Mesenchymal stem cell (in vitro differentiated cells and primary cell): Measurements from ENCODE around the gene FARP2.
"Not testable (repeated sequence)": the region's sequence is repeated elsewhere in the genome, so short reads cannot be mapped to it uniquely, and the experiment has no call there.

Experiments used
- DNase-seq: peaks from one replicate; pipeline ENCODE4 v3.0.0-alpha.2; 2013
- H2AFZ ChIP-seq: one replicate; pipeline ENCODE4 v1.6.1; 2013; ENCODE audit warnings: low read depth, mild to moderate bottlenecking, control low read depth, inconsistent platforms, low read length, moderate library complexity
- H2AK5ac ChIP-seq: 2 replicates; pipeline ENCODE4 v1.6.1; 2013; ENCODE audit warnings: low read length, moderate library complexity, mild to moderate bottlenecking, inconsistent platforms; ENCODE audit not compliant: severe bottlenecking
- H2BK120ac ChIP-seq: one replicate; pipeline ENCODE4 v1.6.1; 2013; ENCODE audit warnings: low read depth, mild to moderate bottlenecking, inconsistent platforms, low read length, moderate library complexity
- H2BK12ac ChIP-seq, 2 experiments: one replicate each; pipeline ENCODE4 v1.6.1; 2013; ENCODE audit warnings: inconsistent platforms in 2 of 2, low read length in 2 of 2, mild to moderate bottlenecking in 2 of 2, moderate library complexity in 2 of 2, control low read depth in 1 of 2
- H2BK15ac ChIP-seq: one replicate; pipeline ENCODE4 v1.6.1; 2013; ENCODE audit warnings: mild to moderate bottlenecking, low read depth, inconsistent platforms; ENCODE audit not compliant: poor library complexity, severe bottlenecking
- H2BK5ac ChIP-seq: 2 replicates; pipeline ENCODE4 v1.6.1; 2013; ENCODE audit warnings: low read depth, mild to moderate bottlenecking, low read length, control low read depth, inconsistent platforms; ENCODE audit not compliant: poor library complexity, severe bottlenecking
- H3K14ac ChIP-seq, 2 experiments: one replicate each; pipeline ENCODE4 v1.6.1; 2013; ENCODE audit warnings: inconsistent platforms in 2 of 2, low read length in 2 of 2, control low read depth in 1 of 2, mild to moderate bottlenecking in 1 of 2, moderate library complexity in 1 of 2
- H3K18ac ChIP-seq, 2 experiments: one replicate each; pipeline ENCODE4 v1.6.1; 2013; ENCODE audit warnings: inconsistent platforms in 2 of 2, low read length in 2 of 2, control low read depth in 1 of 2, low read depth in 1 of 2, mild to moderate bottlenecking in 1 of 2
- H3K23ac ChIP-seq, 2 experiments: one replicate each; pipeline ENCODE4 v1.6.1; 2013; ENCODE audit warnings: inconsistent platforms in 2 of 2, low read length in 2 of 2, mild to moderate bottlenecking in 2 of 2, moderate library complexity in 2 of 2, control low read depth in 1 of 2
- H3K27ac ChIP-seq: 2 replicates; pipeline ENCODE4 v1.5.1; 2013; ENCODE audit warnings: mild to moderate bottlenecking, moderate library complexity, low read length, control low read depth, inconsistent platforms; ENCODE audit not compliant: poor library complexity, severe bottlenecking
- H3K27me3 ChIP-seq, 2 experiments: 2 replicates each; pipeline versions ENCODE4 v1.6.1 to v1.7.0; 2013; ENCODE audit warnings: low read length in 2 of 2, mild to moderate bottlenecking in 2 of 2, moderate library complexity in 2 of 2, control low read depth in 1 of 2, inconsistent platforms in 1 of 2; ENCODE audit not compliant: control insufficient read depth in 1 of 2, insufficient read depth in 1 of 2
- H3K36me3 ChIP-seq, 2 experiments: 2 replicates each; pipeline versions ENCODE4 v1.6.1 to v1.7.0; 2013; ENCODE audit warnings: low read length in 2 of 2, control low read depth in 1 of 2, inconsistent platforms in 1 of 2, low read depth in 1 of 2, mild to moderate bottlenecking in 1 of 2; ENCODE audit not compliant: insufficient read depth in 2 of 2, control insufficient read depth in 1 of 2
- H3K4ac ChIP-seq, 2 experiments: one replicate each; pipeline ENCODE4 v1.6.1; 2013; ENCODE audit warnings: inconsistent platforms in 2 of 2, low read length in 2 of 2, mild to moderate bottlenecking in 2 of 2, moderate library complexity in 2 of 2, control low read depth in 1 of 2, low read depth in 1 of 2
- H3K4me1 ChIP-seq: 2 replicates; pipeline ENCODE4 v1.6.1; 2013; ENCODE audit warnings: low read depth, low read length, control low read depth; ENCODE audit not compliant: control insufficient read depth, insufficient read depth
- H3K4me2 ChIP-seq: 2 replicates; pipeline ENCODE4 v1.6.1; 2013; ENCODE audit warnings: low read length, mild to moderate bottlenecking, inconsistent platforms; ENCODE audit not compliant: poor library complexity, severe bottlenecking
- H3K4me3 ChIP-seq, 2 experiments: 2 replicates each; pipeline versions ENCODE4 v1.5.1 to v1.7.0; 2013; ENCODE audit warnings: low read length in 2 of 2, mild to moderate bottlenecking in 2 of 2, control low read depth in 1 of 2, low read depth in 1 of 2; ENCODE audit not compliant: insufficient read depth in 1 of 2
- H3K79me1 ChIP-seq: replicated peaks from 2 replicates; pipeline ENCODE4 v1.6.1; 2013; ENCODE audit warnings: mild to moderate bottlenecking, control low read depth, low read length, inconsistent platforms; ENCODE audit not compliant: poor library complexity, severe bottlenecking
- H3K9ac ChIP-seq: 2 replicates; pipeline ENCODE4 v1.7.0; 2013; ENCODE audit warnings: mild to moderate bottlenecking, low read length, moderate library complexity
- H3K9me3 ChIP-seq: 2 replicates; pipeline ENCODE4 v1.7.0; 2013; ENCODE audit warnings: mild to moderate bottlenecking, low read length; ENCODE audit not compliant: control insufficient read depth
- H4K8ac ChIP-seq: one replicate; pipeline ENCODE4 v1.6.1; 2013; ENCODE audit warnings: inconsistent platforms, mild to moderate bottlenecking, low read length, moderate library complexity
- H4K91ac ChIP-seq: one replicate; pipeline ENCODE4 v1.6.1; 2013; ENCODE audit warnings: mild to moderate bottlenecking, low read length, inconsistent platforms
- WGBS: methylation state at CpG from one replicate; pipeline ENCODE4 v1.1.7; 2013; ENCODE audit warnings: mixed read lengths; 5-methylcytosine and 5-hydroxymethylcytosine counted together

The FARP2 gene

GRCh38 chr2:241445426-241445825 lies 89.3 kb downstream of the FARP2 start:
- no peak overlapping the region for H4K8ac ChIP-seq
- H2AK5ac ChIP-seq, result no peak overlapping the region
- H3K4ac ChIP-seq, result no peak overlapping the region
- peaks cover 50 to 79% of the 10 kb centered on the region in 2 experiments for H3K36me3 ChIP-seq
- no peak overlapping the region for H2BK5ac ChIP-seq
- H3K79me1 ChIP-seq, result peaks cover 13% of the 10 kb centered on the region
- H3K9ac ChIP-seq, result no peak overlapping the region
- H3K4me1 ChIP-seq, result peaks cover 8% of the 10 kb centered on the region
- no peak for DNase-seq
- H3K14ac ChIP-seq, result no peak overlapping the region
- no peak overlapping the region for H4K91ac ChIP-seq
- H3K4me2 ChIP-seq, result no peak overlapping the region
- H3K9me3 ChIP-seq, result no peaks in the 10 kb centered on the region
- H2BK15ac ChIP-seq, result no peak overlapping the region
- no peak overlapping the region for H3K4me3 ChIP-seq
- no peak overlapping the region for H3K23ac ChIP-seq
- 86% methylated on average over 2 of the region's 2 CpGs for WGBS
- no peak overlapping the region for H2BK12ac ChIP-seq
- no peaks in the 10 kb centered on the region for H3K27me3 ChIP-seq
- no peak overlapping the region for H2AFZ ChIP-seq
- no peak overlapping the region for H3K18ac ChIP-seq
- H3K27ac ChIP-seq, result no peak overlapping the region
- no peak overlapping the region for H2BK120ac ChIP-seq

GRCh38 chr2:241450092-241450491 lies 94.0 kb downstream of the FARP2 start:
- WGBS, result 90% methylated on average over 7 of the region's 7 CpGs
- not testable (repeated sequence) for H3K18ac ChIP-seq, H3K14ac ChIP-seq, H4K91ac ChIP-seq, H3K9ac ChIP-seq, H2AFZ ChIP-seq, H2AK5ac ChIP-seq, H2BK120ac ChIP-seq, H3K4me2 ChIP-seq, H2BK12ac ChIP-seq, H3K23ac ChIP-seq, H4K8ac ChIP-seq, H2BK15ac ChIP-seq, H3K4me3 ChIP-seq, DNase-seq, H2BK5ac ChIP-seq, H3K4ac ChIP-seq, H3K9me3 ChIP-seq, H3K27ac ChIP-seq, H3K27me3 ChIP-seq, H3K4me1 ChIP-seq
- Histone ChIP-seq H3K79me1 (peaks cover 10% of the 10 kb centered on the region), H3K36me3 (peaks cover 32 to 37% of the 10 kb centered on the region in 2 experiments)

GRCh38 chr2:241451840-241452506 lies 95.9 kb downstream of the FARP2 start:
- H3K4me1 ChIP-seq, result no peaks in the 10 kb centered on the region
- no peak overlapping the region for H3K14ac ChIP-seq
- H4K8ac ChIP-seq, result no peak overlapping the region
- no peak overlapping the region for H3K4me2 ChIP-seq
- no peak overlapping the region for H3K18ac ChIP-seq
- no peak overlapping the region for H2BK12ac ChIP-seq
- peaks cover 21 to 28% of the 10 kb centered on the region in 2 experiments for H3K36me3 ChIP-seq
- no peak overlapping the region for H3K9ac ChIP-seq
- WGBS, result 98% methylated on average over 9 of the region's 10 CpGs
- H3K4me3 ChIP-seq, result no peak overlapping the region
- no peaks in the 10 kb centered on the region for H3K27me3 ChIP-seq
- no peak overlapping the region for H2BK120ac ChIP-seq
- no peak overlapping the region for H2AFZ ChIP-seq
- H3K79me1 ChIP-seq, result peaks cover 8% of the 10 kb centered on the region
- no peak overlapping the region for H4K91ac ChIP-seq
- no peak overlapping the region for H2BK5ac ChIP-seq
- no peak overlapping the region for H2BK15ac ChIP-seq
- no peak for DNase-seq
- no peak overlapping the region for H3K23ac ChIP-seq
- no peak overlapping the region for H3K27ac ChIP-seq
- H2AK5ac ChIP-seq, result no peak overlapping the region
- H3K9me3 ChIP-seq, result no peaks in the 10 kb centered on the region
- H3K4ac ChIP-seq, result no peak overlapping the region

- not testable (repeated sequence) for H2BK15ac ChIP-seq, DNase-seq, H3K23ac ChIP-seq, H4K91ac ChIP-seq, H2AFZ ChIP-seq, H4K8ac ChIP-seq, H2BK5ac ChIP-seq, H3K4me1 ChIP-seq, H3K9ac ChIP-seq, H3K4me3 ChIP-seq, H3K4ac ChIP-seq, H3K27ac ChIP-seq, H3K9me3 ChIP-seq, H3K4me2 ChIP-seq, H3K79me1 ChIP-seq, H2BK12ac ChIP-seq, H3K18ac ChIP-seq, H3K14ac ChIP-seq, H3K27me3 ChIP-seq, H2BK120ac ChIP-seq, H2AK5ac ChIP-seq
- 86% methylated on average over 9 of the region's 9 CpGs for whole genome bisulfite sequencing
- H3K36me3 ChIP-seq, result peaks cover 6 to 16% of the 10 kb centered on the region in 2 experiments
Observed at GRCh38 chr2:241453919-241454318, 97.8 kb downstream of the FARP2 start.
